SK-N-MC (cell line): ENCODE data around the gene GPSM3.

Experiments used
- EZH2 ChIP-seq: fragments of 200-600 bp; sonication (generic); IDR thresholded peaks from one replicate; pipeline ENCODE4 v1.6.1; 2017; ENCODE audit warnings: antibody characterized with exemption
- POLR2AphosphoS5 ChIP-seq: IDR thresholded peaks from 2 replicates; pipeline ENCODE4 v1.6.1; 2012; ENCODE audit warnings: mild to moderate bottlenecking, low read depth, low read length, borderline replicate concordance

GRCh38 chr6:32179766-32180405 is 12.6 kb downstream of the GPSM3 start:
- TF ChIP-seq EZH2 (no peak), POLR2AphosphoS5 (no peak)
